ENCODE data around the gene ZSCAN31.

DNA sequence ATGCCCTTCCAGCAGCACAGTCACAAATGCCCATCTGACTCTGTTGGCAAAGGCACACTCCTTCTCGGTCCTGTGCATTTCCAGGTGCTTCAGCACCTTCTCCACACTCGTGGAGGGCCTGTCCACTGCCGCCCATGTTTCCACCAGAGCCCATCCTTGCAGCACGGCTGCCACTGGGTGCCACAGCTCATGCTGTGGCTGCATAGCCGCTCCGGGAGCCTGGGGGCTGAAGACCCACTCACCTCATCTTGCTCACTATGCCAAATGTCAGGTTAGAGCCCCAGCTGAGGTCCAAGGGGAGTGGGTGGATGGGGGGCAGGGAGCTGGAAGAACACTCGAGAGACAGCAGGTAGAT lies 20.7 kb upstream of the ZSCAN31 start:
- TF ChIP-seq, protein P1, sequence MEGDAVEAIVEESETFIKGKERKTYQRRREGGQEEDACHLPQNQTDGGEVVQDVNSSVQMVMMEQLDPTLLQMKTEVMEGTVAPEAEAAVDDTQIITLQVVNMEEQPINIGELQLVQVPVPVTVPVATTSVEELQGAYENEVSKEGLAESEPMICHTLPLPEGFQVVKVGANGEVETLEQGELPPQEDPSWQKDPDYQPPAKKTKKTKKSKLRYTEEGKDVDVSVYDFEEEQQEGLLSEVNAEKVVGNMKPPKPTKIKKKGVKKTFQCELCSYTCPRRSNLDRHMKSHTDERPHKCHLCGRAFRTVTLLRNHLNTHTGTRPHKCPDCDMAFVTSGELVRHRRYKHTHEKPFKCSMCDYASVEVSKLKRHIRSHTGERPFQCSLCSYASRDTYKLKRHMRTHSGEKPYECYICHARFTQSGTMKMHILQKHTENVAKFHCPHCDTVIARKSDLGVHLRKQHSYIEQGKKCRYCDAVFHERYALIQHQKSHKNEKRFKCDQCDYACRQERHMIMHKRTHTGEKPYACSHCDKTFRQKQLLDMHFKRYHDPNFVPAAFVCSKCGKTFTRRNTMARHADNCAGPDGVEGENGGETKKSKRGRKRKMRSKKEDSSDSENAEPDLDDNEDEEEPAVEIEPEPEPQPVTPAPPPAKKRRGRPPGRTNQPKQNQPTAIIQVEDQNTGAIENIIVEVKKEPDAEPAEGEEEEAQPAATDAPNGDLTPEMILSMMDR (IDR thresholded peaks at IDR 0.05; ENCODE audit: extremely low read depth in 1 of 2, insufficient read depth in 1 of 2, low read depth in 1 of 2, low read length in 2 of 2), result no peak
- TF ChIP-seq, protein P2, sequence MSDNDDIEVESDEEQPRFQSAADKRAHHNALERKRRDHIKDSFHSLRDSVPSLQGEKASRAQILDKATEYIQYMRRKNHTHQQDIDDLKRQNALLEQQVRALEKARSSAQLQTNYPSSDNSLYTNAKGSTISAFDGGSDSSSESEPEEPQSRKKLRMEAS (IDR thresholded peaks at IDR 0.05; ENCODE audit: insufficient read depth, insufficient read length), result no peak
- TF ChIP-seq POLR2A (IDR thresholded peaks at IDR 0.05; ENCODE audit: low read depth, low read length), result no peak
- no peak for TF ChIP-seq JUN (IDR thresholded peaks at IDR 0.05; ENCODE audit: borderline replicate concordance, insufficient read depth, insufficient read length, low read depth)
